RWPE2 (cell line): ENCODE measurements around the gene OR5L2.

Experiments
- ATAC-seq: fragments of 200-7000 bp; cut with Tn5 transposase; 3 replicates; pipeline ENCODE4 v1.9.1; 2021; ENCODE audit warnings: low read depth
- DNase-seq: peaks from one replicate; pipeline ENCODE4 v3.0.0-alpha.2; 2020; ENCODE audit warnings: low spot score
- H3K27ac ChIP-seq: fragments of 450-650 bp; 2 replicates; pipeline ENCODE4 v1.5.1; 2017; ENCODE audit warnings: mild to moderate bottlenecking; ENCODE audit not compliant: poor library complexity, severe bottlenecking
- H3K27me3 ChIP-seq: fragments of 250-450 bp; sonication (Bioruptor Pico); 2 replicates; pipeline ENCODE4 v1.5.1; 2021; ENCODE audit warnings: mild to moderate bottlenecking, moderate library complexity; ENCODE audit not compliant: insufficient read depth, poor library complexity, severe bottlenecking
- H3K36me3 ChIP-seq: fragments of 250-450 bp; sonication (Bioruptor Pico); 2 replicates; pipeline ENCODE4 v1.5.1; 2020; ENCODE audit warnings: low read depth, mild to moderate bottlenecking, moderate library complexity
- H3K4me1 ChIP-seq: fragments of 250-450 bp; sonication (Bioruptor Pico); 2 replicates; pipeline ENCODE4 v1.5.1; 2021; ENCODE audit warnings: mild to moderate bottlenecking, moderate library complexity; ENCODE audit not compliant: insufficient read depth, poor library complexity, severe bottlenecking
- H3K4me3 ChIP-seq: fragments of 250-450 bp; sonication (Bioruptor Pico); 2 replicates; pipeline ENCODE4 v1.5.1; 2021; ENCODE audit warnings: mild to moderate bottlenecking, moderate library complexity; ENCODE audit not compliant: severe bottlenecking
- H3K9me3 ChIP-seq: fragments of 250-450 bp; sonication (Bioruptor Pico); 2 replicates; pipeline ENCODE4 v1.5.1; 2021; ENCODE audit warnings: mild to moderate bottlenecking, moderate library complexity; ENCODE audit not compliant: severe bottlenecking
- TF ChIP-seq, protein P1 (sequence below): fragments of 450-650 bp; IDR thresholded peaks from one replicate; pipeline ENCODE4 v1.5.1; 2017; ENCODE audit warnings: mild to moderate bottlenecking, moderate library complexity; ENCODE audit not compliant: poor library complexity, severe bottlenecking

Gene OR5L2

GRCh38 chr11:55811067-55811466 lies 16.0 kb upstream of the OR5L2 start, which contains the start of gene OR5L1:
OR5L1 (plus strand) TSS chr11:55811367; CDS start chr11:55811467, 100 bp downstream.
- TF ChIP-seq, protein P1, sequence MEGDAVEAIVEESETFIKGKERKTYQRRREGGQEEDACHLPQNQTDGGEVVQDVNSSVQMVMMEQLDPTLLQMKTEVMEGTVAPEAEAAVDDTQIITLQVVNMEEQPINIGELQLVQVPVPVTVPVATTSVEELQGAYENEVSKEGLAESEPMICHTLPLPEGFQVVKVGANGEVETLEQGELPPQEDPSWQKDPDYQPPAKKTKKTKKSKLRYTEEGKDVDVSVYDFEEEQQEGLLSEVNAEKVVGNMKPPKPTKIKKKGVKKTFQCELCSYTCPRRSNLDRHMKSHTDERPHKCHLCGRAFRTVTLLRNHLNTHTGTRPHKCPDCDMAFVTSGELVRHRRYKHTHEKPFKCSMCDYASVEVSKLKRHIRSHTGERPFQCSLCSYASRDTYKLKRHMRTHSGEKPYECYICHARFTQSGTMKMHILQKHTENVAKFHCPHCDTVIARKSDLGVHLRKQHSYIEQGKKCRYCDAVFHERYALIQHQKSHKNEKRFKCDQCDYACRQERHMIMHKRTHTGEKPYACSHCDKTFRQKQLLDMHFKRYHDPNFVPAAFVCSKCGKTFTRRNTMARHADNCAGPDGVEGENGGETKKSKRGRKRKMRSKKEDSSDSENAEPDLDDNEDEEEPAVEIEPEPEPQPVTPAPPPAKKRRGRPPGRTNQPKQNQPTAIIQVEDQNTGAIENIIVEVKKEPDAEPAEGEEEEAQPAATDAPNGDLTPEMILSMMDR: no peak
- Histone ChIP-seq H3K27ac (no peak within 1 kb of the TSS), H3K27me3 (no peaks in the 10 kb centered on the region), H3K36me3 (no peaks in the 10 kb centered on the region), H3K4me3 (no peak within 1 kb of the TSS), H3K4me1 (no peaks in the 10 kb centered on the region), H3K9me3 (peaks cover 2% of the 10 kb centered on the region)
- DNase-seq (no peak), ATAC-seq (no peak)

- H3K9me3 ChIP-seq: no peaks in the 10 kb centered on the region
- H3K27me3 ChIP-seq: no peaks in the 10 kb centered on the region
- H3K4me3 ChIP-seq: no peak within 1 kb of the TSS
- DNase-seq (no peak), ATAC-seq (no peak)
- TF ChIP-seq, protein P1: no peak
- no peaks in the 10 kb centered on the region for H3K36me3 ChIP-seq
- no peak within 1 kb of the TSS for H3K27ac ChIP-seq
- H3K4me1 ChIP-seq: no peaks in the 10 kb centered on the region
Measured at GRCh38 chr11:55819330-55819729, 7.7 kb upstream of the OR5L2 start, which contains the start of gene OR5D18. OR5D18 (plus strand) TSS chr11:55819630; CDS start chr11:55819630, 0 bp downstream.

GRCh38 chr11:55838452-55838851 lies 11.4 kb downstream of the OR5L2 start, which contains the start of gene OR5D16:
OR5D16 (plus strand) TSS chr11:55838752; CDS start chr11:55838752, 0 bp downstream.
- DNase-seq: no peak
- Histone ChIP-seq H3K27ac (no peak within 1 kb of the TSS), H3K36me3 (no peaks in the 10 kb centered on the region), H3K4me1 (no peaks in the 10 kb centered on the region), H3K27me3 (no peaks in the 10 kb centered on the region), H3K9me3 (no peaks in the 10 kb centered on the region), H3K4me3 (no peak within 1 kb of the TSS)
- ATAC-seq: no peak
- TF ChIP-seq, protein P1: no peak

- Histone ChIP-seq H3K4me3 (no peak overlapping the region), H3K4me1 (no peaks in the 10 kb centered on the region), H3K9me3 (no peaks in the 10 kb centered on the region), H3K27me3 (no peaks in the 10 kb centered on the region), H3K27ac (no peak overlapping the region), H3K36me3 (no peaks in the 10 kb centered on the region)
- TF ChIP-seq, protein P1: no peak
- DNase-seq: no peak
- ATAC-seq: no peak
Measured at GRCh38 chr11:55847453-55847852, 20.4 kb downstream of the OR5L2 start.

DNA sequence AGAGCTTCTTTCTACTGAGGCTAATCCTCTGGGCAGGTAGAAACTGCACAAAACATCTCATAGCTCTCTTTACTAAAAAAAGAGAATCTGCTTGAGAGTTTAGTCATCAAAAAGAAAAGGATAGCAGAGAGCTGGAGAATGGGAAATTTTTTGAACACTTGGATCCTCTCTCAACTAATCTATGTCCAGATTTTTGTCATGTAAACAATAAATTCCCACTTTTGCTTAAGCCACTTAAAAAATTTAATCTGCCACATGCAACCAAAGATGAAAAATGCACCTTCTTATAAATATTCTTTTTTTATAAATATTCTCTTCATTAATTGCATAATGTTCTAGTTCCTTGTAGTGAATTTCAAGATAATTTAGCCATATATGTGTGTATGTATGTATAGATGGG lies 22.0 kb downstream of the OR5L2 start:
- TF ChIP-seq, protein P1: no peak
- H3K4me1 ChIP-seq: no peaks in the 10 kb centered on the region
- no peaks in the 10 kb centered on the region for H3K9me3 ChIP-seq
- no peak overlapping the region for H3K4me3 ChIP-seq
- no peak overlapping the region for H3K27ac ChIP-seq
- ATAC-seq (no peak), DNase-seq (no peak)
- no peaks in the 10 kb centered on the region for H3K27me3 ChIP-seq
- no peaks in the 10 kb centered on the region for H3K36me3 ChIP-seq
